HUDEP-2 (cell line): ENCODE measurements around the gene MOK.
A peak's percentile ranks its signal among the peaks of the same experiment; 100 is the strongest.

Experiments
- DNase-seq, 76 experiments: peaks; one replicate each; lab custom pipeline; 2025; ENCODE audit not compliant: unreplicated experiment in 76 of 76; lab: John Stamatoyannopoulos, UW

MOK gene

GRCh38 chr14:102321456-102322422 is 16.8 kb upstream of the MOK start:
- DNase-seq: no peak

- peak in 1 of 76 experiments; percentile 10 for DNase-seq
Measured at GRCh38 chr14:102320671-102321455, 15.9 kb upstream of the MOK start.

- peak in 32 of 76 experiments; percentile 3 to 54 (median 21) for DNase-seq
Measured at GRCh38 chr14:102320033-102320660, 15.2 kb upstream of the MOK start.

GRCh38 chr14:102319351-102320032 is 14.5 kb upstream of the MOK start, which contains the start of gene ZNF839:
TSS of gene ZNF839 (plus strand) at chr14:102319746. CDS start at chr14:102319766, 20 bp downstream.
- DNase-seq: peak in 74 of 76 experiments; percentile 36 to 91 (median 83)

- no peak for DNase-seq
Measured at GRCh38 chr14:102318781-102319276, 13.9 kb upstream of the MOK start.

GRCh38 chr14:102317564-102318248 is 12.7 kb upstream of the MOK start:
- DNase-seq: peak in 42 of 76 experiments; percentile 2 to 57 (median 16)

GRCh38 chr14:102316743-102317563 is 12.0 kb upstream of the MOK start:
- DNase-seq: peak in 75 of 76 experiments; percentile 15 to 97 (median 83)

- peak in 20 of 76 experiments; percentile 5 to 58 (median 26) for DNase-seq
Measured at GRCh38 chr14:102316338-102316742, 11.4 kb upstream of the MOK start.

- DNase-seq: no peak
Measured at GRCh38 chr14:102315121-102315520, 10.2 kb upstream of the MOK start.

GRCh38 chr14:102314242-102315011 is 9.5 kb upstream of the MOK start:
- DNase-seq: peak in 70 of 76 experiments; percentile 7 to 83 (median 62)

- DNase-seq: no peak
Measured at GRCh38 chr14:102303664-102304063, 1.3 kb downstream of the MOK start.

GRCh38 chr14:102298303-102299070 is 6.5 kb downstream of the MOK start:
- DNase-seq: peak in 1 of 76 experiments; percentile 2

- no peak for DNase-seq
Measured at GRCh38 chr14:102297436-102298170, 7.4 kb downstream of the MOK start.

GRCh38 chr14:102295270-102295669 is 9.7 kb downstream of the MOK start:
- peak in 1 of 76 experiments; percentile 2 for DNase-seq

GRCh38 chr14:102293781-102294180 is 11.2 kb downstream of the MOK start:
- no peak for DNase-seq

GRCh38 chr14:102292441-102292840 is 12.5 kb downstream of the MOK start:
- DNase-seq: no peak
